ENCODE results near the gene IQSEC3.

The IQSEC3 gene

DNA sequence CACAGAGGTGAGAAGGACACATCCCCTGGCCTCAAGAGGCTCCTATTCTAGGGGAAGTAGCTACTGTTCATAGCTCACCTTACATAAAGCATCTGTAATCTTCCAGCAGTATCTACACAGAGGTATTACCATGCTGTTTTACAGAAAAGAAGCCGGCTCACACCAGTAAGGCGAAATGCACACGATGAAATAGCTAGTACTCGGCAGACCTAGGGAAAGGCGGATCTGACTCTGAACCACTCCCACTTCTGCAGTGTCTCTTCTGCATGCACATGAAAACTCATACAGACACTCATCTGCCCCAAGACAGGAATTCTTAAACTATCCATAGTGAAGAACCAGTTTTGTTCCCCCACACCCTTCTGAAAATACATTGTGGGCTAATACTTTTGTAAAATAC is 73.6 kb downstream of the IQSEC3 start:
- Histone ChIP-seq H3K4me1 (ENCODE audit: control insufficient read depth, insufficient read depth, low read length) (peaks cover 4% of the 10 kb centered on the region), H3K4me3 (ENCODE audit: low read depth, low read length) (no peak overlapping the region), H3K36me3 (ENCODE audit: control insufficient read depth in 2 of 2, insufficient read depth in 1 of 2, low read length in 2 of 2) (no peaks in the 10 kb centered on the region), H3K9me3 (ENCODE audit: control insufficient read depth, insufficient read depth, low read depth, low read length) (no peaks in the 10 kb centered on the region), H3K27ac (ENCODE audit: extremely low read depth, low read depth, low read length) (no peak overlapping the region)
- no peak for TF ChIP-seq ZNF654 (tag by site-specific recombination; IDR thresholded peaks at IDR 0.05; ENCODE audit: low read depth)
- TF ChIP-seq ZNF791 (tag by site-specific recombination; IDR thresholded peaks at IDR 0.05): no peak
- TF ChIP-seq, protein P1, sequence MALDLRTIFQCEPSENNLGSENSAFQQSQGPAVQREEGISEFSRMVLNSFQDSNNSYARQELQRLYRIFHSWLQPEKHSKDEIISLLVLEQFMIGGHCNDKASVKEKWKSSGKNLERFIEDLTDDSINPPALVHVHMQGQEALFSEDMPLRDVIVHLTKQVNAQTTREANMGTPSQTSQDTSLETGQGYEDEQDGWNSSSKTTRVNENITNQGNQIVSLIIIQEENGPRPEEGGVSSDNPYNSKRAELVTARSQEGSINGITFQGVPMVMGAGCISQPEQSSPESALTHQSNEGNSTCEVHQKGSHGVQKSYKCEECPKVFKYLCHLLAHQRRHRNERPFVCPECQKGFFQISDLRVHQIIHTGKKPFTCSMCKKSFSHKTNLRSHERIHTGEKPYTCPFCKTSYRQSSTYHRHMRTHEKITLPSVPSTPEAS (tag by site-specific recombination; IDR thresholded peaks at IDR 0.05): no peak
- TF ChIP-seq ZNF10 (tag by site-specific recombination; IDR thresholded peaks at IDR 0.05): no peak
- TF ChIP-seq GLI4 (tag by site-specific recombination; IDR thresholded peaks at IDR 0.05): no peak
- no peak for TF ChIP-seq KLF7 (tag by site-specific recombination; IDR thresholded peaks at IDR 0.05; ENCODE audit: borderline replicate concordance)
- TF ChIP-seq ZNF248 (tag by site-specific recombination; IDR thresholded peaks at IDR 0.05): no peak
- TF ChIP-seq FEZF1 (tag by site-specific recombination; IDR thresholded peaks at IDR 0.05): no peak
- no peak for TF ChIP-seq ZSCAN23 (tag by site-specific recombination; IDR thresholded peaks at IDR 0.05)
- CTCF ChIA-PET: no interaction called here
- POLR2A ChIA-PET: no interaction called here

DNA sequence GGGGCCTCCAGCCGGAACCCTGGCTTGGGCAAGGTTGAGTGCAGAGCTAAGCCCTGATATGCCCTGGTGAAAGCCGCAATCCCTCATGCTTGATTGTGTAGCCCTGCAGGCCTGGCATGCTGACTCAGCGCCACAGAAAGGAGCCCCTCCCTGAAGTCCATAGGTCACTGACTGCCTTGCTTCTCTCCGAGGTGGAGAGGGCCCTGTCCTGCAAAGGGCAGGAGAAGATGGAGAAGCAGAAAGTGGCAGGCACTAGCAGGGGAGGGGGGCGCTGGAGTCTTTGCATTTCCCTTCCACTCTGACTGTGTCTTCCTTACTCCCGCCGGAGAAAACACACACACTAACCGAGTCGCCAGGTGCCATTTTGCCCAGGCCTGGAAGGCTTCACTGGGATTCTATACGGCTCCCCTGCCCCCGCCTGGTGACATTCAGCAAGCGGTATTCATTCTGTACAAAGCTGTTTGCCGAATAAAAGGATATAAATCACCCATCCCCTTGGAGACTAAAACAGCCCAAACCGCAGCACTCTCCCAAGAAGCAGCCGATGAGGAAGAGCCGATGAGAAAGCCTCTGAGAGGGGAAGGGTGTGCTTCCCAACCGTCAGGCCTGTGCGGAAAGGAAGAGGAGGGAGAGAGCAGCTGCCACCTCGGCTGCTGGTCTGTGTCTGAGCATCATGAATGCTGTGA is 77.5 kb downstream of the IQSEC3 start:
- ChIA-PET CTCF (interaction anchor here (0.6 to 1.0 kb wide), 2 partner anchors 10 to 76 kb away, joined by 3 to 4 read pairs; no protein-coding TSS in a partner anchor), POLR2A (no interaction called here)
- no peak for TF ChIP-seq ZNF302 (tag by site-specific recombination; IDR thresholded peaks at IDR 0.05; ENCODE audit: low read depth)
- peak; percentile 47 for TF ChIP-seq ZBTB17 (tag by site-specific recombination; IDR thresholded peaks at IDR 0.05)

DNA sequence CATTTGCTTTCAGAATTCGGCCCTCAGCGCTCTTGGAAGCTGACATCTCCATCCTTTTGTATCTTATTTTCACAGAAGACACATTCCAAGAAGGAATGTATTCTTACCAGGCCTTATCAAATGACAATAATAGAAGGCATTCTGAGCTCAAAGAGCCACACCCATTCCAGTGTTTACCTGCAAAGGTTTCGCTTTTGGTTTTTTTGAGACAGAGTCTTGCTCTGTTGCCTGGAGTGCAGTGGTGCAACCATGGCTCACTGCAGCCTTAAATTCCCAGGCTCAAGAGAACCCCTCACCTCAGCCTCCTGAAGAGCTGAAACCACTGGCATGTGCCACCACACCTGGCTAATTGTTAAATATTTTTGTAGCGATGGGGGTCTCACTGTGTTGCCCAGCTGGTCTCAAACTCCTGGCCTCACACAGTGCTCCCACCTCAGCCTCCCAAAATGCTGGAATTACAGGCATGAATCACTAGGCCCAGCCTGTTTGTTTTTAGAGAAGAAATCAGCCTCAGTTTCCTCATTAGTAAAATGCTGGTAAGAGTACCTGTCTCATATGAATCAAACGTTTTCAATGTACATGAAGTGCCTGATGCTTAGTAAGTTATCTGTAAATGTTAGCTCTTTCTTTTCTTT is 78.2 kb downstream of the IQSEC3 start:
- ChIA-PET CTCF (interaction anchor here (0.6 to 1.0 kb wide), 3 partner anchors 9 to 75 kb away, joined by 3 to 5 read pairs (median 4); no protein-coding TSS in a partner anchor), POLR2A (no interaction called here)

More for the DNA sequence above, 77.5 kb downstream of the IQSEC3 start:
- Histone ChIP-seq H3K36me3 (ENCODE audit: control insufficient read depth in 2 of 2, insufficient read depth in 1 of 2, low read length in 2 of 2) (no peaks in the 10 kb centered on the region), H3K27ac (ENCODE audit: extremely low read depth, low read depth, low read length) (no peak overlapping the region), H3K4me3 (ENCODE audit: low read depth, low read length) (no peak overlapping the region), H3K4me1 (ENCODE audit: control insufficient read depth, insufficient read depth, low read length) (peaks cover 4% of the 10 kb centered on the region), H3K9me3 (ENCODE audit: control insufficient read depth, insufficient read depth, low read depth, low read length) (no peaks in the 10 kb centered on the region)

More for the DNA sequence above, 78.2 kb downstream of the IQSEC3 start:
- Histone ChIP-seq H3K4me1 (ENCODE audit: control insufficient read depth, insufficient read depth, low read length) (no peaks in the 10 kb centered on the region; the same call in 1 of the 2 replicates), H3K9me3 (ENCODE audit: control insufficient read depth, insufficient read depth, low read depth, low read length) (no peaks in the 10 kb centered on the region), H3K36me3 (ENCODE audit: control insufficient read depth in 2 of 2, insufficient read depth in 1 of 2, low read length in 2 of 2) (no peaks in the 10 kb centered on the region), H3K27ac (ENCODE audit: extremely low read depth, low read depth, low read length) (no peak overlapping the region), H3K4me3 (ENCODE audit: low read depth, low read length) (no peak overlapping the region)
- TF ChIP-seq YY1 (tag by site-specific recombination; IDR thresholded peaks at IDR 0.05): no peak
- TF ChIP-seq, protein P2, sequence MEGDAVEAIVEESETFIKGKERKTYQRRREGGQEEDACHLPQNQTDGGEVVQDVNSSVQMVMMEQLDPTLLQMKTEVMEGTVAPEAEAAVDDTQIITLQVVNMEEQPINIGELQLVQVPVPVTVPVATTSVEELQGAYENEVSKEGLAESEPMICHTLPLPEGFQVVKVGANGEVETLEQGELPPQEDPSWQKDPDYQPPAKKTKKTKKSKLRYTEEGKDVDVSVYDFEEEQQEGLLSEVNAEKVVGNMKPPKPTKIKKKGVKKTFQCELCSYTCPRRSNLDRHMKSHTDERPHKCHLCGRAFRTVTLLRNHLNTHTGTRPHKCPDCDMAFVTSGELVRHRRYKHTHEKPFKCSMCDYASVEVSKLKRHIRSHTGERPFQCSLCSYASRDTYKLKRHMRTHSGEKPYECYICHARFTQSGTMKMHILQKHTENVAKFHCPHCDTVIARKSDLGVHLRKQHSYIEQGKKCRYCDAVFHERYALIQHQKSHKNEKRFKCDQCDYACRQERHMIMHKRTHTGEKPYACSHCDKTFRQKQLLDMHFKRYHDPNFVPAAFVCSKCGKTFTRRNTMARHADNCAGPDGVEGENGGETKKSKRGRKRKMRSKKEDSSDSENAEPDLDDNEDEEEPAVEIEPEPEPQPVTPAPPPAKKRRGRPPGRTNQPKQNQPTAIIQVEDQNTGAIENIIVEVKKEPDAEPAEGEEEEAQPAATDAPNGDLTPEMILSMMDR (tag by site-specific recombination; IDR thresholded peaks at IDR 0.05): no peak
- TF ChIP-seq, protein P3, sequence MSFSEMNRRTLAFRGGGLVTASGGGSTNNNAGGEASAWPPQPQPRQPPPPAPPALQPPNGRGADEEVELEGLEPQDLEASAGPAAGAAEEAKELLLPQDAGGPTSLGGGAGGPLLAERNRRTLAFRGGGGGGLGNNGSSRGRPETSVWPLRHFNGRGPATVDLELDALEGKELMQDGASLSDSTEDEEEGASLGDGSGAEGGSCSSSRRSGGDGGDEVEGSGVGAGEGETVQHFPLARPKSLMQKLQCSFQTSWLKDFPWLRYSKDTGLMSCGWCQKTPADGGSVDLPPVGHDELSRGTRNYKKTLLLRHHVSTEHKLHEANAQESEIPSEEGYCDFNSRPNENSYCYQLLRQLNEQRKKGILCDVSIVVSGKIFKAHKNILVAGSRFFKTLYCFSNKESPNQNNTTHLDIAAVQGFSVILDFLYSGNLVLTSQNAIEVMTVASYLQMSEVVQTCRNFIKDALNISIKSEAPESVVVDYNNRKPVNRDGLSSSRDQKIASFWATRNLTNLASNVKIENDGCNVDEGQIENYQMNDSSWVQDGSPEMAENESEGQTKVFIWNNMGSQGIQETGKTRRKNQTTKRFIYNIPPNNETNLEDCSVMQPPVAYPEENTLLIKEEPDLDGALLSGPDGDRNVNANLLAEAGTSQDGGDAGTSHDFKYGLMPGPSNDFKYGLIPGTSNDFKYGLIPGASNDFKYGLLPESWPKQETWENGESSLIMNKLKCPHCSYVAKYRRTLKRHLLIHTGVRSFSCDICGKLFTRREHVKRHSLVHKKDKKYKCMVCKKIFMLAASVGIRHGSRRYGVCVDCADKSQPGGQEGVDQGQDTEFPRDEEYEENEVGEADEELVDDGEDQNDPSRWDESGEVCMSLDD (tag by site-specific recombination; IDR thresholded peaks at IDR 0.05): no peak
- no peak for TF ChIP-seq ZNF48 (tag by site-specific recombination; IDR thresholded peaks at IDR 0.05)
- TF ChIP-seq ZNF24 (tag by site-specific recombination; IDR thresholded peaks at IDR 0.05): no peak
- TF ChIP-seq, protein P4, sequence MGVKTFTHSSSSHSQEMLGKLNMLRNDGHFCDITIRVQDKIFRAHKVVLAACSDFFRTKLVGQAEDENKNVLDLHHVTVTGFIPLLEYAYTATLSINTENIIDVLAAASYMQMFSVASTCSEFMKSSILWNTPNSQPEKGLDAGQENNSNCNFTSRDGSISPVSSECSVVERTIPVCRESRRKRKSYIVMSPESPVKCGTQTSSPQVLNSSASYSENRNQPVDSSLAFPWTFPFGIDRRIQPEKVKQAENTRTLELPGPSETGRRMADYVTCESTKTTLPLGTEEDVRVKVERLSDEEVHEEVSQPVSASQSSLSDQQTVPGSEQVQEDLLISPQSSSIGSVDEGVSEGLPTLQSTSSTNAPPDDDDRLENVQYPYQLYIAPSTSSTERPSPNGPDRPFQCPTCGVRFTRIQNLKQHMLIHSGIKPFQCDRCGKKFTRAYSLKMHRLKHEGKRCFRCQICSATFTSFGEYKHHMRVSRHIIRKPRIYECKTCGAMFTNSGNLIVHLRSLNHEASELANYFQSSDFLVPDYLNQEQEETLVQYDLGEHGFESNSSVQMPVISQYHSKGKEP (tag by site-specific recombination; IDR thresholded peaks at IDR 0.05): no peak
- no peak for TF ChIP-seq ZNF184 (tag by site-specific recombination; IDR thresholded peaks at IDR 0.05)
- no peak for TF ChIP-seq ZNF596 (tag by site-specific recombination; IDR thresholded peaks at IDR 0.05)
- no peak for TF ChIP-seq ZNF560 (tag by site-specific recombination; IDR thresholded peaks at IDR 0.05; ENCODE audit: borderline replicate concordance)
- TF ChIP-seq KLF10 (tag by site-specific recombination; IDR thresholded peaks at IDR 0.05): no peak
- no peak for TF ChIP-seq ZNF76 (tag by site-specific recombination; IDR thresholded peaks at IDR 0.05; ENCODE audit: borderline replicate concordance, low read depth)
- no peak for TF ChIP-seq YY2 (tag by site-specific recombination; IDR thresholded peaks at IDR 0.05)
- TF ChIP-seq ZNF654 (tag by site-specific recombination; IDR thresholded peaks at IDR 0.05; ENCODE audit: low read depth): no peak
